GM19351 (cell line): ENCODE data around the gene HSD17B2.

Source experiments
- ATAC-seq: cut with Tn5 transposase; IDR thresholded peaks from one replicate; pipeline ENCODE4 v1.9.1; 2021; ENCODE audit warnings: mild to moderate bottlenecking, moderate library complexity; ENCODE audit not compliant: unreplicated experiment

The HSD17B2 gene

DNA sequence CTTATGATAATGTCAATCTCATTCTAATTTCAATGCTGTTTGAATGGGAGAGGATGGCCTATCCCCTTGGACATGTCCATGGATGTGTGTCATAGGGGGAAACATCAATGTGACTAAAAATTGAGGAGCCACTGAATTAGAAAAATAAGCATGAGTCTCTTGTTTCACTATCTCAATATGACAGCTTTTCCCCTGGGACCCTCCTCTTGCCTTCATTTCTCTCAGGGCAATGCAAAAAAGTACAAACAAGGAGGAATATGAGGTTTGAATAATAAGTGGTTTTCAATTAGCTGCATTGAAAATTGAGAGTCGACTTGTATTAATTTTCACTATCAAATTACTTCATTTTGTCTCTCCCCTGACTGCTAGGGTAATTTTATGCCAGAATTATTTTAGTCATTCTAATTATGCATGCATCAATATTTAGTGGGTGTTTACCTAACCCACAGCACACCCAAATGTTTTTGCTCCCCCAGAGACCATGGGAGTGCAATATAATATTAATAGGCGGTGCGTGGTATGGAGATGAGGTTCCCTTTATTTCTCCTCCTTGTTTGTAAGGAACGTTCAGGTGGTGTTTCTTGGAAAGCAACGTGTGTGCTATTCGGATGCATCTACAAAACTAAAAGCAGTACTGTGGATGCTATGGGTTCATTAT lies 17.0 kb upstream of the HSD17B2 start:
- no peak for ATAC-seq

DNA sequence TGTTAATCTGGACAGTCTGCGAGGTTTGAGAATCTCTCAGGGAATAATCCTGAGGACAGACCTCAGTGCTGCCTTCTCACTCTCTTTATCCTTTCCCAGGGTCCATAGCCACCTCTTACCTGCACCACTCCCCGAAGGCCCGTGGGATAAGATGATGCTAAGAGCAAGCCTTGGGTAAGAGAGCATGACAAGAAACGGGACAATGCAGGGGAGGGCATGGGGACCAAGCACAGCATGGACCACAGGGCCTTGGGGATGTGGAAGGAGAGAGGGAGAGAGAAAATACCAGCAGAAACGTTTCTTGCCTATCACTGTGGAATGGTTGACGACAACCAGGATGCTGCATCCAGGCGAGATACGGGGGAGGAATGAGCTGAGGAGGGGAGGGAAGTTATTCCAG lies 15.5 kb upstream of the HSD17B2 start:
- ATAC-seq, result no peak

- ATAC-seq, result no peak
Measured at GRCh38 chr16:82020051-82020450, 15.0 kb upstream of the HSD17B2 start.

GRCh38 chr16:82023206-82023605 lies 11.8 kb upstream of the HSD17B2 start:
- ATAC-seq, result no peak

DNA sequence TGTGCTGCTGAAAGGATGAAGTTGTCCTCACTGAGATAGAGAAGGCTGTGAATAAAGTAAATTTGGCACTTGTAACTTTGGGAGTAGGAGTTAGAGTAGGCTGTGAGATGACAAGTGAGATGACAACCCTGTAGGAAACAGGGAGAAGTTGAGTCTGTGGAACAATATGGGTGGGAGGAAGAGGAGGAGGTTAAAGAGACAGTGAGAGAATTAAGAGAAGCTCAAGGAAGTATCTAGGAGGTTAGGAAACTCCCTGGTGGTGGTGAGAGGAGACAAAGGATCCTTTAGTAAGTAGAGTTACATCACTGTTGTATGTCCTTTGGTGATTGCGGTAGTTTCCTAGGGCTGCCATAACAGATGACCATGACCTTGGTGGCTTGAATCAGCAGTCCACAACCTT lies 10.7 kb upstream of the HSD17B2 start:
- no peak for ATAC-seq

DNA sequence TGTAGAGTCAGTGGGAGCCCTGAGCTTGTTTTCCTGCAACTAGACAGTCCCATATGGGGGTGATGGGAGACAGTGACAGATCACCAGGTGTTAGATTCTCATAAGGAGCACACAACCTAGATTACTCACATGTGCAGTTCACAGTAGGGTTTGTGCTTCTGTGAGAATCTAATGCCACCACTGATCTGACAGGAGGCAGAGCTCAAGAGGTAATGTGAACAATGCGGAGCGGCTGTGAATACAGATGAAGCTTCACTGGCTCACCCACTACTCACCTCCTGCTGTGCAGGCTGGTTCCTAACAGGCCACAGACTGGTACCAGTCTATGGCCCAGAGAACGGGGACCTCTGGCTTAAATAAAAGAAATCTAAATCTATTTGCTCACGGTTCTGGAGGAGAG lies 10.2 kb upstream of the HSD17B2 start:
- ATAC-seq, result no peak

DNA sequence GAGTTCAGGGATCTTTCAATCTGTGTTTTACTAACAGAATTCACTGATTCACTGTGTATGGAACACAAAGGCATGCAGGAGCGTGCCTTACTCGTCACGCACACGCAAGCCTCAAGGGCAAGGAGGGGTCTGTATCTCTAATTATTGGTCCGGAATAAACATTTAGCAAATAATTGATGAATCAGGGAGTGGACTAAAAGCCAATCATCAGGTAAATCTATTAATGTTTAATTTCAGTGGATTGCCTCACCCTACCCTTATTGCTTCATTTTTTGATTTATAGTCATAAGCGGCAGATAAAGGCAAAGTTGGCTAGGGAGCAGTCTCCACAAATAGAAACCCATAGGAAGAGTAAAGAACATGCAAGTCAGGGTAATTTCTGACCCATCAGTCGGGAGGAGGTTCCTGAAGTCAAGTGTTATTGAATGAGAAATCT lies 7.4 kb upstream of the HSD17B2 start:
- no peak for ATAC-seq

GRCh38 chr16:82031116-82032084 lies 3.7 kb upstream of the HSD17B2 start:
- no peak for ATAC-seq

GRCh38 chr16:82033006-82033405 lies 2.0 kb upstream of the HSD17B2 start:
- no peak for ATAC-seq

GRCh38 chr16:82033683-82034300 lies 1.3 kb upstream of the HSD17B2 start:
- no peak for ATAC-seq

- no peak for ATAC-seq
Measured at GRCh38 chr16:82037251-82037650, 2.2 kb downstream of the HSD17B2 start.

- no peak for ATAC-seq
Measured at GRCh38 chr16:82037666-82038065, 2.6 kb downstream of the HSD17B2 start.

GRCh38 chr16:82040296-82040695 lies 5.2 kb downstream of the HSD17B2 start:
- no peak for ATAC-seq

GRCh38 chr16:82041542-82041941 lies 6.5 kb downstream of the HSD17B2 start:
- ATAC-seq, result no peak

DNA sequence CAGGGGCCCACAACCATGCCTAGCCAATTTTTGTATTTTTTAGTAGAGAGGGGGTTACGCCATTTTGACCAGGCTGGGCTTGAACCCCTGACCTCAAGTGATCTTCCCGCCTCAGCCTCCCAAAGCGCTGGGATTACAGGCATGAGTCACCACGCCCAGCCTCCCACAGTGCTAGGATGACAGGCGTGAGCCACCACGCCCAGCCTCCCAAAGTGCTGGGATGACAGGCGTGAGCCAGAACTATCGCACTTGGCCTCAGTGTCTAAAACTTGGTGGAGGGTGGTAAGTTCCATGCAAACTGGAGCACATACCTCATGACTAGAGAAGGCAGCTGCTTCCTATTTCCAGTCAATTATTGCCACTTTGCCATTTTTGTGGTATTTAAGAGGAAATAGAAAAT lies 7.1 kb downstream of the HSD17B2 start:
- no peak for ATAC-seq

GRCh38 chr16:82042846-82043245 lies 7.8 kb downstream of the HSD17B2 start:
- ATAC-seq, result no peak

DNA sequence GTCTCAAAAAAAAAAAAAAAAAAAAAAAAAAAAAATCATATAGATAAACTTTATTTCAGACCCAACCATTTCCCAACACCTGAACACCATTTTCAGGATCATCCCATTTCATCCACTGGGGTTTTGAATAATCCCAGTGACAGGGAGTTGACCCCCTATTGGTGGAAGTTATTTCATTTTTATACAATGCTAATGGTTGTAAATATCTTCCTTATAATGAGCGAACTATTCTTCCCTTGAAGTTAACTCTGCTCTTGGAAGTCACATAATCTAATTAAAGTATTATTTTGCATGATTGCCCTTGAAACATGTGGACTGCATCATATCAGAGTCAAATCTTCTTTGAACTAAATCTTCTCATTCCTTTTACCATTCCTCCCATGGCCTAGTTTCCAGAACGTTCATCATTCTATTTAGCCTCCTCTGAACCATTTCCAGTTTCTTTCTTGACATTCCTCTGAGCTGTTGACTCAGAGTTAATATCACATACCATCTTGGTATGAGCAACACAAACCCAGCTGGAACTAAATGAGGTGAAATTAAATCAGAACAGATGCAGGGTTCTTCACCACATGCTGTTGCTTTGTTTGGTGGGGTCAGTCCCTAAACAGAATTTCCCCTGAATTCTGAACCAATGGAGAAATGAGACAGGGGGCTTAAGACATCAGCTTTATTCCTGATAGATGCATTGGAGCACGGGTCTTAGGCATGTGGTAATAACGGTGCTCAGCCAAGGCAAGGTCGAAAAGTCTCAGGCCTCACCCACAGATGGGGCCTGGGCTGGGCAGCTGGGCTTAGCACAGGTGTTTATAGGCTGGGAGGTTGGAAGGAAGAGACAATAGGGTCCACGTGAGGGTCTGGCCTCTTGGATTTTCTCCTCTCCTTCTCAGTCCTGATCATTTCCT lies 8.9 kb downstream of the HSD17B2 start:
- ATAC-seq, result no peak

DNA sequence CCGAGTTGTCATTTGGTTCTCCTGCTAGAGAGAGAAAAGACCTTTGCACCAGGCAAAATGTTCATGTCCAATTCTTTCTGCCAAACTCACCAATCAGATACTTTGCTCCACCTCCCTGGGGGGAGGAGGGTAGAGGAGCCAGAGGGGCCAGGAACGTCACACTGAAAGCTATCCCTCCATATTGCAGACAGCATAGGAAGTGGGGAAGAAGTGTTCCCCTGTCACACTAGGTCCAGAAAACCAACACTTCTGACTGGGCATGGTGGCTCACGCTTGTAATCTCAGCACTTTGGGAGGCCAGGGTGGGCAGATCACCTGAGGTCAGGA lies 9.5 kb downstream of the HSD17B2 start:
- no peak for ATAC-seq

DNA sequence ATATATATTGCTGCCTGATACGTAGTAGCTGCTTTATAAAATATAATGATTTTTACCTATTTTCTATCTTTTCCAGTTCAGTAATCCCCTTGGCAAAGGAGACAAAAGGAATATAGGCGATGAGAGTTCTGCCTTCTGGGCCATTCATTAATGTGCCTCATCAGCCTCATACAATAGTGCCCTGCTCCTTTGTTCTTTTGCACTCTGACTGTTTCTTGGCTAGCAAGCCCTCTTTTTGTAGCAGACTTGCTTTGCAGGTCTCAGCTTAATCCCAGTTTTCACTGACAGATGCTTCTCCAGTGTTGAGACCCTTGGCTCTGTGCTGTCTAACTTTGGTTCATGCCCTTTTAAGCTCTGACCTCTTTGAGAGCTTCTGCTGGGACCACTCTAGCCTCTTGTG lies 10.4 kb downstream of the HSD17B2 start:
- no peak for ATAC-seq

GRCh38 chr16:82046541-82046940 lies 11.5 kb downstream of the HSD17B2 start:
- ATAC-seq, result no peak

DNA sequence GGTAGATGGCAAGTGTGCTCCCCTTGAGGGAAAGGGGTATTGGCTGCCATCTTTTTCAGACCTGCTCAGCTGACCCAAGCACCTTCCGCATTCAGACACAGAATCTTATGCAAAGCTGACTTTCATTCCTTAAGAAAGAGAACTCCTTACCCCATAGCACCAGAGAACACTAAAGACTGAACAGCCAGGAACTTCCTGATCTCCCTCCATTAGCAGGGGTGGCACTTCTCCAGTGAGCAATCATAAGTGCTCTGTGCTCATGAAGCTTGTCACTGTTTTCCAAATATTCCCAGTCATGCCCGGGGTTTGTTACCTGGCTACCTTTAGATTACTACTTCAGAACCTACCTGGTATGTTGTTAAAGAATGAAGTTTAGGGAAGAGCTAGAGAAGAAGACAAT lies 11.9 kb downstream of the HSD17B2 start:
- no peak for ATAC-seq
